Stimulated activated memory B cell treated with anti-CD40 and anti-IgM and Interleukin-4, amounts not matched to agents 10 μg/mL and 1 μg/mL and 100 μg/mL, for 72 hours (primary cell): ENCODE results near the gene PAQR5.

Experiments used
- ATAC-seq: fragments of 150-1000 bp; cut with Tn5 transposase; 2 replicates; pipeline ENCODE4 v1.10.0; 2021
- H3K27ac Mint-ChIP-seq: one replicate; pipeline ENCODE4 v1.8.0; 2022; ENCODE audit warnings: mild to moderate bottlenecking, mixed read lengths
- H3K27me3 Mint-ChIP-seq: one replicate; pipeline ENCODE4 v1.8.0; 2022; ENCODE audit warnings: mixed read lengths
- H3K36me3 Mint-ChIP-seq: one replicate; pipeline ENCODE4 v1.8.0; 2022; ENCODE audit warnings: mixed read lengths
- H3K4me1 Mint-ChIP-seq: one replicate; pipeline ENCODE4 v1.8.0; 2022; ENCODE audit warnings: mixed read lengths
- H3K4me3 Mint-ChIP-seq: one replicate; pipeline ENCODE4 v1.8.0; 2022; ENCODE audit warnings: mild to moderate bottlenecking, moderate library complexity, mixed read lengths
- H3K9me3 Mint-ChIP-seq: one replicate; pipeline ENCODE4 v1.8.0; 2022; ENCODE audit warnings: mixed read lengths

Gene PAQR5

GRCh38 chr15:69343133-69343532 is 44.4 kb downstream of the PAQR5 start:
- no peak for ATAC-seq
- Mint-ChIP-seq H3K27me3 (peaks cover 20% of the 10 kb centered on the region), H3K9me3 (no peaks in the 10 kb centered on the region), H3K36me3 (no peaks in the 10 kb centered on the region), H3K4me3 (no peak overlapping the region), H3K4me1 (no peaks in the 10 kb centered on the region), H3K27ac (no peak overlapping the region)

- Mint-ChIP-seq H3K27ac (no peak overlapping the region), H3K27me3 (peaks cover 20% of the 10 kb centered on the region), H3K9me3 (no peaks in the 10 kb centered on the region), H3K36me3 (no peaks in the 10 kb centered on the region), H3K4me3 (no peak overlapping the region), H3K4me1 (no peaks in the 10 kb centered on the region)
- no peak for ATAC-seq
These were observed 45.5 kb downstream of the PAQR5 start for GRCh38 chr15:69344238-69344637.

- Mint-ChIP-seq H3K27me3 (peaks cover 20% of the 10 kb centered on the region), H3K4me1 (no peaks in the 10 kb centered on the region), H3K4me3 (no peak overlapping the region), H3K9me3 (no peaks in the 10 kb centered on the region), H3K27ac (no peak overlapping the region), H3K36me3 (no peaks in the 10 kb centered on the region)
- ATAC-seq, result no peak
These were observed 47.4 kb downstream of the PAQR5 start for GRCh38 chr15:69346112-69346511.

- Mint-ChIP-seq H3K9me3 (no peaks in the 10 kb centered on the region), H3K4me3 (no peak overlapping the region), H3K27ac (no peak overlapping the region), H3K4me1 (no peaks in the 10 kb centered on the region), H3K36me3 (no peaks in the 10 kb centered on the region), H3K27me3 (no peaks in the 10 kb centered on the region)
- ATAC-seq, result no peak
These were observed 52.6 kb downstream of the PAQR5 start for GRCh38 chr15:69351333-69351732.

- no peaks in the 10 kb centered on the region for H3K36me3 Mint-ChIP-seq
- H3K4me1 Mint-ChIP-seq, result no peaks in the 10 kb centered on the region
- no peaks in the 10 kb centered on the region for H3K9me3 Mint-ChIP-seq
- no peaks in the 10 kb centered on the region for H3K27me3 Mint-ChIP-seq
- no peak overlapping the region for H3K27ac Mint-ChIP-seq
- no peak for ATAC-seq
- H3K4me3 Mint-ChIP-seq, result no peak overlapping the region
These were observed 53.2 kb downstream of the PAQR5 start for GRCh38 chr15:69351884-69352283.

- H3K27ac Mint-ChIP-seq, result no peak overlapping the region
- no peaks in the 10 kb centered on the region for H3K4me1 Mint-ChIP-seq
- no peak overlapping the region for H3K4me3 Mint-ChIP-seq
- no peaks in the 10 kb centered on the region for H3K9me3 Mint-ChIP-seq
- H3K27me3 Mint-ChIP-seq, result no peaks in the 10 kb centered on the region
- no peaks in the 10 kb centered on the region for H3K36me3 Mint-ChIP-seq
- no peak for ATAC-seq
These were observed 59.4 kb downstream of the PAQR5 start for GRCh38 chr15:69357773-69358771.

GRCh38 chr15:69358850-69359249 is 60.1 kb downstream of the PAQR5 start:
- Mint-ChIP-seq H3K27me3 (no peaks in the 10 kb centered on the region), H3K9me3 (no peaks in the 10 kb centered on the region), H3K36me3 (no peaks in the 10 kb centered on the region), H3K4me3 (no peak overlapping the region), H3K4me1 (no peaks in the 10 kb centered on the region), H3K27ac (no peak overlapping the region)
- ATAC-seq, result no peak

GRCh38 chr15:69359722-69360121 is 61.0 kb downstream of the PAQR5 start:
- no peaks in the 10 kb centered on the region for H3K4me1 Mint-ChIP-seq
- no peak overlapping the region for H3K27ac Mint-ChIP-seq
- no peak overlapping the region for H3K4me3 Mint-ChIP-seq
- no peak for ATAC-seq
- no peaks in the 10 kb centered on the region for H3K27me3 Mint-ChIP-seq
- no peaks in the 10 kb centered on the region for H3K36me3 Mint-ChIP-seq
- no peaks in the 10 kb centered on the region for H3K9me3 Mint-ChIP-seq

- Mint-ChIP-seq H3K9me3 (no peaks in the 10 kb centered on the region), H3K4me1 (no peaks in the 10 kb centered on the region), H3K27me3 (no peaks in the 10 kb centered on the region), H3K4me3 (no peak overlapping the region), H3K27ac (no peak overlapping the region), H3K36me3 (no peaks in the 10 kb centered on the region)
- ATAC-seq, result no peak
These were observed 61.9 kb downstream of the PAQR5 start for GRCh38 chr15:69360642-69361041.

- Mint-ChIP-seq H3K27ac (no peak overlapping the region), H3K4me1 (no peaks in the 10 kb centered on the region), H3K36me3 (no peaks in the 10 kb centered on the region), H3K27me3 (peaks cover 27% of the 10 kb centered on the region), H3K4me3 (no peak overlapping the region), H3K9me3 (peaks cover 3% of the 10 kb centered on the region)
- ATAC-seq, result no peak
These were observed 68.5 kb downstream of the PAQR5 start for GRCh38 chr15:69367236-69367635.

GRCh38 chr15:69369631-69370030 is 70.9 kb downstream of the PAQR5 start:
- H3K27ac Mint-ChIP-seq, result no peak overlapping the region
- H3K36me3 Mint-ChIP-seq, result no peaks in the 10 kb centered on the region
- H3K9me3 Mint-ChIP-seq, result peaks cover 7% of the 10 kb centered on the region
- H3K27me3 Mint-ChIP-seq, result peaks cover 49% of the 10 kb centered on the region
- H3K4me3 Mint-ChIP-seq, result no peak overlapping the region
- no peak for ATAC-seq
- no peaks in the 10 kb centered on the region for H3K4me1 Mint-ChIP-seq

GRCh38 chr15:69373406-69373805 is 74.7 kb downstream of the PAQR5 start:
- Mint-ChIP-seq H3K36me3 (no peaks in the 10 kb centered on the region), H3K9me3 (peaks cover 4% of the 10 kb centered on the region), H3K4me3 (no peak overlapping the region), H3K27me3 (peaks cover 43% of the 10 kb centered on the region), H3K27ac (no peak overlapping the region), H3K4me1 (no peaks in the 10 kb centered on the region)
- no peak for ATAC-seq

- H3K27ac Mint-ChIP-seq, result no peak overlapping the region
- no peaks in the 10 kb centered on the region for H3K4me1 Mint-ChIP-seq
- no peak overlapping the region for H3K4me3 Mint-ChIP-seq
- H3K27me3 Mint-ChIP-seq, result peaks cover 56% of the 10 kb centered on the region
- no peaks in the 10 kb centered on the region for H3K36me3 Mint-ChIP-seq
- ATAC-seq, result no peak
- peaks cover 4% of the 10 kb centered on the region for H3K9me3 Mint-ChIP-seq
These were observed 76.6 kb downstream of the PAQR5 start for GRCh38 chr15:69375151-69375790.

GRCh38 chr15:69377216-69377970 is 78.7 kb downstream of the PAQR5 start:
- no peak for ATAC-seq
- H3K4me1 Mint-ChIP-seq, result no peaks in the 10 kb centered on the region
- H3K36me3 Mint-ChIP-seq, result no peaks in the 10 kb centered on the region
- no peak overlapping the region for H3K27ac Mint-ChIP-seq
- H3K9me3 Mint-ChIP-seq, result peaks cover 4% of the 10 kb centered on the region
- peaks cover 64% of the 10 kb centered on the region for H3K27me3 Mint-ChIP-seq
- H3K4me3 Mint-ChIP-seq, result no peak overlapping the region

- no peak for ATAC-seq
- H3K27ac Mint-ChIP-seq, result no peak overlapping the region
- no peak overlapping the region for H3K4me3 Mint-ChIP-seq
- no peaks in the 10 kb centered on the region for H3K36me3 Mint-ChIP-seq
- no peaks in the 10 kb centered on the region for H3K9me3 Mint-ChIP-seq
- no peaks in the 10 kb centered on the region for H3K4me1 Mint-ChIP-seq
- H3K27me3 Mint-ChIP-seq, result peaks cover 37% of the 10 kb centered on the region
These were observed 81.5 kb downstream of the PAQR5 start for GRCh38 chr15:69380100-69380725.
